IPS-NIHi11 (cell line): ENCODE results near the gene PXN.
A peak's percentile ranks its signal among the peaks of the same experiment; 100 is the strongest.

ENCODE experiments used
- DNase-seq: peaks from one replicate; pipeline ENCODE4 v3.0.0; 2012; ENCODE audit warnings: mixed read lengths, low spot score

Gene PXN

GRCh38 chr12:120265473-120266179 is at the start of gene PXN:
TSS of gene PXN (minus strand) at chr12:120265730. CDS start at chr12:120265629, 101 bp downstream.
- DNase-seq: peak; percentile 98

GRCh38 chr12:120314220-120314619 is 48.7 kb upstream of the PXN start:
- peak; percentile 31 for DNase-seq

GRCh38 chr12:120301962-120302815 is 36.7 kb upstream of the PXN start, which contains the start of gene SIRT4:
TSS of gene SIRT4 (plus strand) at chr12:120302321. CDS start at chr12:120303562, 1,241 bp downstream.
- DNase-seq: peak; percentile 88

GRCh38 chr12:120292661-120293531 is 27.4 kb upstream of the PXN start, which contains the start of gene RNU4-1:
TSS of gene RNU4-1 (minus strand) at chr12:120293237.
- peak; percentile 40 for DNase-seq

GRCh38 chr12:120292411-120292660 is 26.8 kb upstream of the PXN start:
- DNase-seq: no peak

- peak; percentile 15 for DNase-seq
Observed at GRCh38 chr12:120290609-120291305, 25.2 kb upstream of the PXN start.

- DNase-seq: no peak
Observed at GRCh38 chr12:120287491-120287890, 22.0 kb upstream of the PXN start.

- no peak for DNase-seq
Observed at GRCh38 chr12:120286768-120287490, 21.4 kb upstream of the PXN start.

GRCh38 chr12:120284381-120284780 is 18.9 kb upstream of the PXN start:
- DNase-seq: no peak

- no peak for DNase-seq
Observed at GRCh38 chr12:120283318-120283717, 17.8 kb upstream of the PXN start.

GRCh38 chr12:120278137-120279069 is 12.9 kb upstream of the PXN start:
- DNase-seq: no peak

- DNase-seq: no peak
Observed at GRCh38 chr12:120276734-120277133, 11.2 kb upstream of the PXN start.

GRCh38 chr12:120267736-120268135 is 2.2 kb upstream of the PXN start:
- DNase-seq: no peak

- DNase-seq: no peak
Observed at GRCh38 chr12:120266180-120266870, 795 bp upstream of the PXN start.

GRCh38 chr12:120264904-120265472 is 542 bp downstream of the PXN start:
- no peak for DNase-seq

GRCh38 chr12:120264086-120264903 is 1.2 kb downstream of the PXN start:
- no peak for DNase-seq

GRCh38 chr12:120263748-120264085 is 1.8 kb downstream of the PXN start:
- DNase-seq: no peak
